Stomach (tissue), 4 donors: ENCODE results near the gene AP3D1.

ENCODE experiments used
- EP300 ChIP-seq: sonication (generic); formaldehyde crosslinking; IDR thresholded peaks from one replicate; pipeline ENCODE4 v1.6.1; 2017; ENCODE audit warnings: antibody characterized with exemption
- POLR2A ChIP-seq, 4 donors: fragments of 450-650 bp; IDR thresholded peaks; one replicate each; pipeline ENCODE4 v1.6.1; 2016; ENCODE audit warnings: antibody characterized with exemption in 4 of 4, control low read depth in 2 of 4, mild to moderate bottlenecking in 1 of 4, moderate library complexity in 1 of 4
- POLR2AphosphoS5 ChIP-seq, 3 donors: sonication (generic); formaldehyde crosslinking; IDR thresholded peaks; one replicate each; pipeline ENCODE4 v1.6.1; 2016; ENCODE audit warnings: antibody characterized with exemption in 3 of 3

- TF ChIP-seq EP300: no peak
- no peak for TF ChIP-seq POLR2AphosphoS5 (IDR thresholded peaks at IDR 0.05)
- no peak for TF ChIP-seq POLR2A (IDR thresholded peaks at IDR 0.05)
Measured at GRCh38 chr19:2176337-2176994, 25.1 kb upstream of the AP3D1 start.
